H7 (cell line): ENCODE results near the gene RCSD1. TPM values are rescaled to one million over a fixed set of nuclear protein-coding genes. Genes with fewer than 3 reads are reported as not detected.
A peak's percentile ranks its signal among the peaks of the same experiment; 100 is the strongest.
"Not testable (repeated sequence)": the region's sequence is repeated elsewhere in the genome, so short reads cannot be mapped to it uniquely, and the experiment has no call there.

Source experiments
- DNase-seq: peaks from one replicate; pipeline ENCODE4 v3.0.0; 2012
- H3K27me3 ChIP-seq: 2 replicates; pipeline ENCODE4 v1.6.0; 2011; ENCODE audit warnings: mild to moderate bottlenecking, low read length; ENCODE audit not compliant: control insufficient read depth, insufficient read depth
- H3K36me3 ChIP-seq: replicated peaks from 2 replicates; pipeline ENCODE4 v1.5.1; 2011; ENCODE audit warnings: low read length; ENCODE audit not compliant: control insufficient read depth, insufficient read depth
- H3K4me3 ChIP-seq: 2 replicates; pipeline ENCODE4 v1.5.1; 2011; ENCODE audit warnings: low read depth, mild to moderate bottlenecking, control low read depth, low read length, moderate library complexity; ENCODE audit not compliant: insufficient read depth
- total RNA-seq: library from RNA; depleted of rRNA; stranded (reverse); fragments of >200 nt; shearing (Covaris generic); gene quantifications from 2 replicates; pipeline ENCODE4 v1.2.3, GENCODE V29; 2014

The RCSD1 gene
- total RNA-seq, 1 experiment from 2014 or later, result 0.31 TPM

DNA sequence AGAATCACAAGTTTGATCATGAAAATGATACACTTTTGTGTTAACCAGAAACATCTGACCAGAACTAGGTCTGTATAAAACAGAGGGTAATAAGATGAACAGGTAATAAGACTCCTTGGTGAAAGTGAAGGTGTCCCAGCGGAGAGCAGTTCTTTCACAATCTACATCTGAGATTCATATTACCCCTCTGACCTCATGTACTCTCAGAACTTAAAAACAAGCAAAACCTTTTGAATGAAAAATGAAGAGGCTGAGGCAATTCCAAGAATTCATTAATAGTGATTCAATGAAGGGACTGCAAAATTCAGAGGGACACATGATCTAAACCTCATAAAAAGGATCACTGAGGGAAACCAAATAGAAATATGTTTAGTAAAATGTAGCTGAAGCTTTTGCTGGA is 80.8 kb downstream of the RCSD1 start:
- Histone ChIP-seq H3K4me3 (no peak overlapping the region), H3K36me3 (no peaks in the 10 kb centered on the region), H3K27me3 (peaks cover 15% of the 10 kb centered on the region)
- no peak for DNase-seq

DNA sequence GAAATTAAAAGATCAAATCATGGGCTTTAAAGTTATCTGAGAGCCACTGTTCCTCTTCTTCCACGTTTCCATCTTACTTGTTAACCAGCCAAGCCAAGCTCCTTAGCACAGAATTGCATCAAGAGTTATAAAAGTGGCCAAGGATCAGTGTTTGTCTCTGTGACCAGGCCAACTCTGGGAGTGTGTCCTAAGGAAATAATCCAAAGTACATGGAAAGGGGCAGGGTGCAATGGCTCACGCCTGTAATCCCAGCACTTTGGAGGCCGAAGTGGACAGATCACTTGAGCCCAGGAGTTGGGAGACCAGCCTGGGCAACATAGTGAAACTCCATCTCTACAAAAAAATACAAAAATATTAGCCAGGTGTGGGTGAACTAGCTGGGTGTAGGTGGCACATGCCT is 81.8 kb downstream of the RCSD1 start:
- Histone ChIP-seq H3K27me3 (peaks cover 15% of the 10 kb centered on the region), H3K36me3 (no peaks in the 10 kb centered on the region), H3K4me3 (no peak overlapping the region)
- no peak for DNase-seq

- Histone ChIP-seq H3K27me3 (peaks cover 15% of the 10 kb centered on the region), H3K4me3 (peak overlapping the region; percentile 81), H3K36me3 (no peaks in the 10 kb centered on the region)
- DNase-seq, result peak; percentile 61
These were observed 83.5 kb downstream of the RCSD1 start for GRCh38 chr1:167713330-167714081.

DNA sequence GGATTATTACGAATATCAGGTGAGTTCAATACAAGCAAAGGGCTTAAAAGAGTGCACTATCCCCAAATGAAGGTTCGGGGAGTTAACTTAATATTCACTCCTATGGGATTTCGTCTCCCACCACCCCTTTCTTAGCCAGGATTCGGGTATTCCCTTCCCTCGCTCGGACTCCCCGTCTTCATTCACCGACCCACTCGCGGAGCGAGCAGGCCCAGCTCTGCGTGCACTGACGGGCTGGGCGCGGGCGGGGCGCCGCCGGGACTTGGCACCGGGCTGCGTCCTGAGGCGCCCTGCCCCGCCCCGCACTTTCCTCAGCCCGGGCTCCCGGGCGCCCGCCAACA is 84.0 kb downstream of the RCSD1 start:
- H3K27me3 ChIP-seq, result peaks cover 15% of the 10 kb centered on the region
- peak; percentile 87 for DNase-seq
- peak overlapping the region; percentile 81 for H3K4me3 ChIP-seq
- H3K36me3 ChIP-seq, result no peaks in the 10 kb centered on the region

DNA sequence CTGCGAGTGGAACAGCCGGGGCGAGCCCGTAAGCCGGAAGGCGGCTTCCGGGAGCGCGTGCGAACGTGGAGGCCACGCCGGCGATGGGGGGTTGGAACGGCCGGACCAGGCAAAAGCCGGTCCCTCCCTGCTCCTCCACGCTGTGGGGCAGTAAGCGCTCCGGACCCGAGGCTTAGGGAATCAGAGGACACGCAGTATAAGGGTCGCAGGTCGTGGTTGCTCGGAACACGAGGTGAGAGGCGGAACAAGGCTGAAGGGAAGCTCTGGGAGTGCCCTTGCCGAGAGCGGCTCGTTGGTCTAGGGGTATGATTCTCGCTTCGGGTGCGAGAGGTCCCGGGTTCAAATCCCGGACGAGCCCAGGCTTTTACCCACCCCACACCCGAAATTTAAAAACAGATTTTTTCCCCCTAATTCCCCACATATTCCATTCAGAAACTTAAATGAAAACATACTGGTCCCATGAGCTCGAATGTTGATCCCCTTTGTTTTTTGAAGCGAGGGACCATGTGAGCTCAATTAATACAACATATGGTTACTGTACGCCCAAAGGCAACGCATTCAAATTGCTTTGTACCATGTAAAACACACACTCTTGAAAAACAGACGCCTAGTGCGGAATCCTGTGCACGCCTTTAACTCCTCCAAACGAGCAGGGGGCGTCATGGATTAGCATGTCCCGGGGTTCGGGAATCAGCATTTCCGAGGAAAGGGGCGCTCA is 84.6 kb downstream of the RCSD1 start:
- peak; percentile 81 for DNase-seq

GRCh38 chr1:167715157-167715999 is 85.3 kb downstream of the RCSD1 start:
- H3K27me3 ChIP-seq, result peaks cover 15% of the 10 kb centered on the region
- peak; percentile 76 for DNase-seq

More for the DNA sequence above, 84.6 kb downstream of the RCSD1 start:
- Histone ChIP-seq H3K27me3 (peaks cover 15% of the 10 kb centered on the region), H3K36me3 (no peaks in the 10 kb centered on the region), H3K4me3 (peak overlapping the region; percentile 81)

GRCh38 chr1:167716000-167716271 is 85.9 kb downstream of the RCSD1 start:
- peak overlapping the region; percentile 54 for H3K4me3 ChIP-seq
- no peak for DNase-seq
- no peaks in the 10 kb centered on the region for H3K36me3 ChIP-seq

More at GRCh38 chr1:167715157-167715999, 85.3 kb downstream of the RCSD1 start:
- peak overlapping the region; percentile 81 for H3K4me3 ChIP-seq
- H3K36me3 ChIP-seq, result no peaks in the 10 kb centered on the region

GRCh38 chr1:167717351-167717750 is 87.3 kb downstream of the RCSD1 start:
- Histone ChIP-seq H3K4me3 (no peak overlapping the region), H3K36me3 (no peaks in the 10 kb centered on the region), H3K27me3 (peaks cover 16% of the 10 kb centered on the region)
- no peak for DNase-seq

More at GRCh38 chr1:167716000-167716271, 85.9 kb downstream of the RCSD1 start:
- peaks cover 15% of the 10 kb centered on the region for H3K27me3 ChIP-seq

DNA sequence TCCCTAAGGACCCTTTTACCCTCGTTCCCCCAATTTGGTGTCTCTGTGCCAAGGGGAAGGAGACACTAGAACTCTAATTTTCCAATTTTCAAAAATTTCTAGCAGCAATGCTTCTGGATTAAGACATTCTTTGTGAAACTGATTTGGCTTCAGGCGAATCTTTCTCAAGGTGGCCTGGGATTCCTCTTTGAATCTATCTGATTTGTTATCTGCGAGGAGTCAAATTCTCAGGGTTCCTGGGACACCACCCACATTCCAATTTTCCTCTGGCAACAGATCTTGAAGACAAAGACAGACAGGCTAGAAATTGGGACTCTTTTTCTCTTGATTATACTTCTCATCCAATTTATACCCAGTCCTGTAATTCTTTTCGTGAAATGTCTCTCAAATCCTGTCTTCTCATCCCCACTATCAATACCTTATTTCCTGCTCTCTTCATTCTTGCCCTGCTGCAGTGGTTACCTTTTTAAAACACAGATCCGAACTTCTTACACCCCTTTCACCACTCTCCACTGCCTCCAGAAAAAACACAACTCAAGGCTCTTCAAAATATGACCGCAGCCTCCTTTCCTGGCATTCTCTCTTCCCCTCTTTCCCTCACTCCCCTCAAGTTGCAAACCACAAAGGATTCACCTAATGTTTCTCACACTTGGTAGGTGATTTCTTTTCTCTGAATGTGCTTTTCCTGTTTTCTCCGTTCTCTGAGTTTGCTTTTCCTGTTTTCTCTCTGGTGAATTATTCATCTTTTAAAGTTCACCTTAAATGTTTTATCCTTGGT is 89.1 kb downstream of the RCSD1 start:
- H3K27me3 ChIP-seq, result peaks cover 2% of the 10 kb centered on the region; the same call in 1 of the 2 replicates
- H3K36me3 ChIP-seq, result no peaks in the 10 kb centered on the region
- no peak overlapping the region for H3K4me3 ChIP-seq
- DNase-seq, result no peak

DNA sequence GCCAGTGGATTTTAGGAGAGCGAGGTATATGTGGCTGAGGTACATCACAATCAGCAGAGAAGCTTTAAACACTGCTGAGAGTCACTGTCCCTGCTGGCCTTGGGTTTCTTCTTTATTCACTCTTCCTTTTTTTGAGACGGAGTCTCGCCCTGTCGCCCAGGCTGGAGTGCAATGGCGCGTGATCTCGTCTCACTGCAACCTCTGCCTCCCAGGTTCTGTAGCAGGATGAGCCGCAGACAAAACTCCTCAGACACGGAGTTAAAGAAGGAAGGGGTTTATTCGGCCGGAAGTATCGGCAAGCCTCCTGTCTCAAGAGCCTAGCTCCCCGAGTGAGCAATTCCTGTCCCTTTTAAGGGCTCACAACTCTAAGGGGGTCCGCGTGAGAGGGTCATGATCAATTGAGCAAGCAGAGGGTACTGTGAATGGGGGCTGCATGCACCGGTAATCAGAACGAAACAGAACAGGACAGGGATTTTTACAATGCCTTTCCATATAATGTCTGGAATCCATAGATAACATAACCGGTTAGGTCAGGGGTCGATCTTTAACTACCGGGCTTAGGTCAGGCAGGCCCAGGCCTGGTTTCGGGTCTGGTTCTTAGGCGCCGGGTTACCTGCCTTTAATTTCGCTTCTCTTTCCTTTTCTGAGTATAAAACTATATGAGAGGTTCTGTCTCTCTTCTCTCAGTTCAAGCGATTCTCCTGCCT is 89.8 kb downstream of the RCSD1 start:
- H3K4me3 ChIP-seq, H3K27me3 ChIP-seq, DNase-seq, H3K36me3 ChIP-seq: not testable (repeated sequence)

DNA sequence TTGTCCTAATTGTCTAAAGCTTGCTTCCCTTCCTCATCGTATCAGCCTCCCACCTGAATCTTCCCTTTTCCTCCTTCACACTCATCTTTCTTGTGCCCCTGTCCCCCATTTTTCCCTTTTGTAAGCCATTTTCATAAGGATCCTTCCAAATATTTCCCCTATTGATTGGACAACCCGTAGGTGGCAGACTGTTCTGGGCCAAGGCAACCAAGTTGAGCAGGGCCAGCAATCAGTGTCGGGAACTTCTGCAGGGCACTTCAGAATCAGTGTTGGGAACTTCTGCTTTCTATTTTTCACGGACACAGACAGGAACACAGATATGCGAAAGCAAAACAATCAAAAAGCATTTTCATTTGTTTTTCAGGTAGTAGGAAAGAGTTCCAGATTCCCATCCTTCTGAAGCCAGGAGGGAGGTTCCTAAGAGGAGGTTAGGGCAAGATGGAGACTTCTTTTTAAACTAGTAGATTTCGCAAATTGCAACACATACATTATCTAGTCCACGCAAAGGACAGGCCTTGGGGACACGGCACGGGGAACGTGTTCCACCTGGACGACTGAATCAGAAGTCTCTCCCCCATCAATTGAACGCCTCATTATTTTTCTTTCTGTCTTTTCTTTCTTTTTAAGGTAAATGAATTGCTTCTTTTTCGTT is 91.1 kb downstream of the RCSD1 start:
- DNase-seq, result no peak
- Histone ChIP-seq H3K4me3 (peak overlapping the region; percentile 96), H3K27me3 (peaks cover 2% of the 10 kb centered on the region; the same call in 1 of the 2 replicates), H3K36me3 (no peaks in the 10 kb centered on the region)

- Histone ChIP-seq H3K4me3 (peak within 1 kb of the TSS; percentile 96), H3K27me3 (peaks cover 2% of the 10 kb centered on the region; the same call in 1 of the 2 replicates), H3K36me3 (no peaks in the 10 kb centered on the region)
- peak; percentile 99 for DNase-seq
These were observed 91.7 kb downstream of the RCSD1 start, which contains the start of gene MPZL1 for GRCh38 chr1:167721617-167722151. TSS of gene MPZL1 (plus strand) at chr1:167721982. CDS start at chr1:167722152, 170 bp downstream.
